ENCODE measurements around the gene TMEM181.
"Not testable (repeated sequence)": the region's sequence is repeated elsewhere in the genome, so short reads cannot be mapped to it uniquely, and the experiment has no call there.

Gene TMEM181

GRCh38 chr6:158653577-158654354 is 93.9 kb downstream of the TMEM181 start:
- H3K9me3 ChIP-seq, result no peaks in the 10 kb centered on the region
- no peaks in the 10 kb centered on the region for H3K36me3 ChIP-seq
- H3K4me1 ChIP-seq, result peaks cover 0 to 8% (median 5%) of the 10 kb centered on the region in 4 donors
- TF ChIP-seq, protein P1, sequence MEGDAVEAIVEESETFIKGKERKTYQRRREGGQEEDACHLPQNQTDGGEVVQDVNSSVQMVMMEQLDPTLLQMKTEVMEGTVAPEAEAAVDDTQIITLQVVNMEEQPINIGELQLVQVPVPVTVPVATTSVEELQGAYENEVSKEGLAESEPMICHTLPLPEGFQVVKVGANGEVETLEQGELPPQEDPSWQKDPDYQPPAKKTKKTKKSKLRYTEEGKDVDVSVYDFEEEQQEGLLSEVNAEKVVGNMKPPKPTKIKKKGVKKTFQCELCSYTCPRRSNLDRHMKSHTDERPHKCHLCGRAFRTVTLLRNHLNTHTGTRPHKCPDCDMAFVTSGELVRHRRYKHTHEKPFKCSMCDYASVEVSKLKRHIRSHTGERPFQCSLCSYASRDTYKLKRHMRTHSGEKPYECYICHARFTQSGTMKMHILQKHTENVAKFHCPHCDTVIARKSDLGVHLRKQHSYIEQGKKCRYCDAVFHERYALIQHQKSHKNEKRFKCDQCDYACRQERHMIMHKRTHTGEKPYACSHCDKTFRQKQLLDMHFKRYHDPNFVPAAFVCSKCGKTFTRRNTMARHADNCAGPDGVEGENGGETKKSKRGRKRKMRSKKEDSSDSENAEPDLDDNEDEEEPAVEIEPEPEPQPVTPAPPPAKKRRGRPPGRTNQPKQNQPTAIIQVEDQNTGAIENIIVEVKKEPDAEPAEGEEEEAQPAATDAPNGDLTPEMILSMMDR (IDR thresholded peaks at IDR 0.05), result no peak
- peak in 1 of 2 donors; percentile 68 for DNase-seq
- H3K4me3 ChIP-seq, result no peak overlapping the region
- intact Hi-C loops (cut with DNase I; ENCODE audit: low total_unique reads), result no loop called here
- no peak overlapping the region for H3K27ac ChIP-seq
- H3K27me3 ChIP-seq, result no peaks in the 10 kb centered on the region

DNA sequence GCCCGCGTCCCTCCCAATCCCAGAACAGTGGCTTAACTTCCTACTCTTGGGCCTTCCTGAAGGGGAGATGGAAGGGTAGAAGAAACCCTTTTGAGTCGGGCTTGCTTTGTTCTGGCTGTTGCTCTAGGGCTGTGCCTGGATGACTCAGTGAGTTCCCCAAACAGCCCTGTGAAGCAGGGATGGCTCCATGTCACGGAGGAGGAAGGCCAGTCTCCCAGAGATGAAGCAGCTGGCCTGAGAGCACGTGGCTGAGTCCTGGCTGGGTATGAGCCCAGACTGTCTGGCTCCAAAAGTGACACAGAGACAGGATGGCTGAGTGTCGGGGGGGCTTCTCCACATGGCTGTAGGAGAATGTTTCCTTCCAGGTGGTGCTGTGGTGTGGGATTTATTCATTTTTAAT is 94.6 kb downstream of the TMEM181 start:
- Histone ChIP-seq H3K4me3 (no peak overlapping the region), H3K27me3 (no peaks in the 10 kb centered on the region), H3K27ac (no peak overlapping the region), H3K36me3 (no peaks in the 10 kb centered on the region), H3K4me1 (peaks cover 0 to under 1% (median 0%) of the 10 kb centered on the region in 4 donors), H3K9me3 (no peaks in the 10 kb centered on the region)
- TF ChIP-seq, protein P1 (IDR thresholded peaks at IDR 0.05), result no peak
- intact Hi-C loops (cut with DNase I; ENCODE audit: low total_unique reads), result no loop called here
- DNase-seq, result peak; percentile 77 to 78

- no peaks in the 10 kb centered on the region for H3K36me3 ChIP-seq
- H3K27me3 ChIP-seq, result no peaks in the 10 kb centered on the region
- intact Hi-C loops (cut with DNase I; ENCODE audit: low total_unique reads), result no loop called here
- DNase-seq, result peak in 1 of 2 donors; percentile 47
- no peak overlapping the region for H3K27ac ChIP-seq
- TF ChIP-seq, protein P1 (IDR thresholded peaks at IDR 0.05), result no peak
- H3K4me1 ChIP-seq, result no peaks in the 10 kb centered on the region
- no peak overlapping the region for H3K4me3 ChIP-seq
- no peaks in the 10 kb centered on the region for H3K9me3 ChIP-seq
These were observed 95.1 kb downstream of the TMEM181 start for GRCh38 chr6:158654960-158655489.

DNA sequence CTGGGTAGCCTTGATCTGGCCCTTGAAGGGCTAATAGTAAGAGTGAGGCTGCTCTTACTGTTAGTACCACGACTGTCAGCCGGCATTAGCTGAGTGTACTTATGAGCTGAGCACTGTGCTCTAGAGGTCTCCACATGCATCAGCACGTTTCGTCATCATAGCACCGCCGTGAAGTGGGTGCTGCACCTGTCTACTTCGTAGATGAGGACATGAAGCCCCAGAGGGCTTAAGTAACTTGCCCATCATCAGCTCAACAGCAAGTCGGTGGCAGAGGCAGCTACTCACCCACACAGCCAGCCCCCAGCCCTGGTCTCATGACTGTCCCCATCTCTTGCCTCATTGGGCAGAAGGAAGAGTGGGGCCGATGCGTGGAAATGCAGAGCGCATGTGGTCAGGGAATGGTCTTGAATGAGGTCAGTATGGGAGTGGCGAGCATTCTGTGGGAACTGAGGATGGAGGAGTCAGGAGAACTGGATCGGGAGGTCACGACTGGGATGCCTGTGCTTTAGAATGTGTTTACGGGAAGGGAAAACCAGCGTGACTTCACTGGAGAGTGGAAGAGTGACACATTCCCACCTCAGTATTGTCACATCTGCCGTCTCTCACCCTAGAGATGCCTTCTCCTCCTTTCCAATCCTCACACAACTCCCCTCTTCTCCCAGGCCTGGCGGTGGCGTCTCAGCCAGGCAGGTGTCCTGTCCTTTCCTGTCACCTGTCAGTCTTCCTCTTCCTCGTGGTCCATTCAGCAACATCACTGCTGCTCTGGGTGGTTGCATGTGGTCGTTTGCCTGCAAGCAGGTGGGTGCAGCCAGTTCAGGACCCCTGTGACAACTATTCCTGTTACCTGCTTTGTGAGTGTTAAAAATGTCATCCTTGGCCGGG is 95.9 kb downstream of the TMEM181 start:
- Histone ChIP-seq H3K27ac (no peak overlapping the region), H3K4me1 (no peaks in the 10 kb centered on the region), H3K27me3 (no peaks in the 10 kb centered on the region), H3K9me3 (no peaks in the 10 kb centered on the region), H3K36me3 (no peaks in the 10 kb centered on the region), H3K4me3 (no peak overlapping the region)
- intact Hi-C loops (cut with DNase I; ENCODE audit: low total_unique reads), result no loop called here
- TF ChIP-seq, protein P1 (IDR thresholded peaks at IDR 0.05), result no peak
- no peak for DNase-seq

DNA sequence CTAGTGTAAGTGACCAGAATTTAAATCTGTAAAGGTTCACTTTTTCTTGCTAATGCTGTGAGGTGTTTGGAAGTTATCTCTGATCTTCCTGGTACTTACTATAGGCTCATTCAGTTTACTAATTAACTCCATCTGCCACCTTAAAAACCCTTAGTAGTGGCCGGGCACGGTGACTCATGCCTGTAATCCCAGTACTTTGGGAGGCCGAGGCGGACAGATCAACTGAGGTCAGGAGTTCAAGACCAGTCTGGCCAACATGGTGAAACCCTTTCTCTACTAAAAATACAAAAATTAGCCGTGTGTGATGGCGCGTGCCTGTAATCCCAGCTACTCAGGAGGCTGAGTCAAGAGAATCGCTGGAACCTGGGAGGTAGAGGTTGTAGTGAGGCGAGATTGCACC is 97.1 kb downstream of the TMEM181 start:
- H3K36me3 ChIP-seq; H3K9me3 ChIP-seq; H3K27me3 ChIP-seq; intact Hi-C loops (cut with DNase I; ENCODE audit: low total_unique reads); H3K4me3 ChIP-seq; DNase-seq; H3K4me1 ChIP-seq; H3K27ac ChIP-seq: not testable (repeated sequence)

GRCh38 chr6:158660333-158660754 is 100.5 kb downstream of the TMEM181 start:
- TF ChIP-seq, protein P1 (IDR thresholded peaks at IDR 0.05), result no peak

More at GRCh38 chr6:158660333-158660754, 100.5 kb downstream of the TMEM181 start:
- no peak for DNase-seq
- Histone ChIP-seq H3K4me1 (no peaks in the 10 kb centered on the region), H3K36me3 (peaks cover 0 to 2% (median 0%) of the 10 kb centered on the region in 3 donors), H3K27ac (no peak overlapping the region), H3K9me3 (no peaks in the 10 kb centered on the region), H3K27me3 (no peaks in the 10 kb centered on the region), H3K4me3 (no peak overlapping the region)
- intact Hi-C loops (cut with DNase I; ENCODE audit: low total_unique reads), result no loop called here
